ENCODE results near the gene RORB.
A peak's percentile ranks its signal among the peaks of the same experiment; 100 is the strongest.

RORB gene

GRCh38 chr9:74497748-74498620 lies 849 bp downstream of the RORB start:
- Histone ChIP-seq H3K4me3 (ENCODE audit: low read depth in 1 of 2, low read length in 1 of 2) (peak overlapping the region; percentile 65 to 66), H3K36me3 (no peaks in the 10 kb centered on the region), H3K4me1 (ENCODE audit: control insufficient read depth in 1 of 2, insufficient read depth in 1 of 2, low read depth in 1 of 2, low read length in 1 of 2) (peaks cover 11 to 27% of the 10 kb centered on the region in 2 experiments), H3K27me3 (peaks cover 100% of the 10 kb centered on the region), H3K9me3 (no peaks in the 10 kb centered on the region), H3K27ac (no peak overlapping the region)
- TF ChIP-seq CTCF (IDR thresholded peaks at IDR 0.05): no peak

GRCh38 chr9:74498621-74499095 lies 1.5 kb downstream of the RORB start:
- Histone ChIP-seq H3K9me3 (no peaks in the 10 kb centered on the region), H3K4me1 (ENCODE audit: control insufficient read depth in 1 of 2, insufficient read depth in 1 of 2, low read depth in 1 of 2, low read length in 1 of 2) (peaks cover 11 to 27% of the 10 kb centered on the region in 2 experiments), H3K4me3 (ENCODE audit: low read depth in 1 of 2, low read length in 1 of 2) (peak overlapping the region; percentile 65 to 66), H3K27ac (no peak overlapping the region), H3K36me3 (no peaks in the 10 kb centered on the region), H3K27me3 (peaks cover 100% of the 10 kb centered on the region)
- TF ChIP-seq CTCF (IDR thresholded peaks at IDR 0.05): no peak

- H3K36me3 ChIP-seq: no peaks in the 10 kb centered on the region
- no peak overlapping the region for H3K27ac ChIP-seq
- H3K4me1 ChIP-seq (ENCODE audit: control insufficient read depth in 1 of 2, insufficient read depth in 1 of 2, low read depth in 1 of 2, low read length in 1 of 2): peaks cover 11 to 27% of the 10 kb centered on the region in 2 experiments
- peaks cover 100% of the 10 kb centered on the region for H3K27me3 ChIP-seq
- H3K9me3 ChIP-seq: no peaks in the 10 kb centered on the region
- H3K4me3 ChIP-seq (ENCODE audit: low read depth in 1 of 2, low read length in 1 of 2): no peak overlapping the region
- TF ChIP-seq CTCF (IDR thresholded peaks at IDR 0.05): no peak
Observed at GRCh38 chr9:74499111-74499601, 2.0 kb downstream of the RORB start.

GRCh38 chr9:74499770-74500583 lies 2.8 kb downstream of the RORB start:
- H3K27ac ChIP-seq: no peak overlapping the region
- TF ChIP-seq CTCF (IDR thresholded peaks at IDR 0.05): no peak
- H3K36me3 ChIP-seq: no peaks in the 10 kb centered on the region
- H3K4me3 ChIP-seq (ENCODE audit: low read depth in 1 of 2, low read length in 1 of 2): no peak overlapping the region
- H3K27me3 ChIP-seq: peaks cover 100% of the 10 kb centered on the region
- H3K4me1 ChIP-seq (ENCODE audit: control insufficient read depth in 1 of 2, insufficient read depth in 1 of 2, low read depth in 1 of 2, low read length in 1 of 2): peaks cover 11 to 27% of the 10 kb centered on the region in 2 experiments
- H3K9me3 ChIP-seq: no peaks in the 10 kb centered on the region

GRCh38 chr9:74500584-74500924 lies 3.4 kb downstream of the RORB start:
- Histone ChIP-seq H3K36me3 (no peaks in the 10 kb centered on the region), H3K4me3 (ENCODE audit: low read depth in 1 of 2, low read length in 1 of 2) (no peak overlapping the region), H3K27me3 (peaks cover 100% of the 10 kb centered on the region), H3K4me1 (ENCODE audit: control insufficient read depth in 1 of 2, insufficient read depth in 1 of 2, low read depth in 1 of 2, low read length in 1 of 2) (peaks cover 11 to 27% of the 10 kb centered on the region in 2 experiments), H3K9me3 (no peaks in the 10 kb centered on the region), H3K27ac (no peak overlapping the region)
- no peak for TF ChIP-seq CTCF (IDR thresholded peaks at IDR 0.05)

Measured in neutrophil (primary cell).